Transverse colon (tissue), 3 donors: ENCODE measurements around the gene ARL6IP4.

Source experiments
- POLR2A ChIP-seq: fragments of 450-650 bp; IDR thresholded peaks from one replicate; pipeline ENCODE4 v1.6.1; 2016; ENCODE audit warnings: antibody characterized with exemption, mild to moderate bottlenecking, moderate library complexity
- TF ChIP-seq, protein P1 (sequence below), 5 experiments: fragments of 200-600 bp in 3 of 5; fragments of 450-650 bp in 2 of 5; sonication (generic) in 3 of 5; IDR thresholded peaks; 1 replicate in 2 of 5; 2 replicates in 3 of 5; pipeline ENCODE4 v1.5.1; 2016 to 2017; ENCODE audit warnings: antibody characterized with exemption in 5 of 5, inconsistent platforms in 3 of 5, mild to moderate bottlenecking in 2 of 5, moderate library complexity in 1 of 5

- no peak for TF ChIP-seq POLR2A
- TF ChIP-seq, protein P1, sequence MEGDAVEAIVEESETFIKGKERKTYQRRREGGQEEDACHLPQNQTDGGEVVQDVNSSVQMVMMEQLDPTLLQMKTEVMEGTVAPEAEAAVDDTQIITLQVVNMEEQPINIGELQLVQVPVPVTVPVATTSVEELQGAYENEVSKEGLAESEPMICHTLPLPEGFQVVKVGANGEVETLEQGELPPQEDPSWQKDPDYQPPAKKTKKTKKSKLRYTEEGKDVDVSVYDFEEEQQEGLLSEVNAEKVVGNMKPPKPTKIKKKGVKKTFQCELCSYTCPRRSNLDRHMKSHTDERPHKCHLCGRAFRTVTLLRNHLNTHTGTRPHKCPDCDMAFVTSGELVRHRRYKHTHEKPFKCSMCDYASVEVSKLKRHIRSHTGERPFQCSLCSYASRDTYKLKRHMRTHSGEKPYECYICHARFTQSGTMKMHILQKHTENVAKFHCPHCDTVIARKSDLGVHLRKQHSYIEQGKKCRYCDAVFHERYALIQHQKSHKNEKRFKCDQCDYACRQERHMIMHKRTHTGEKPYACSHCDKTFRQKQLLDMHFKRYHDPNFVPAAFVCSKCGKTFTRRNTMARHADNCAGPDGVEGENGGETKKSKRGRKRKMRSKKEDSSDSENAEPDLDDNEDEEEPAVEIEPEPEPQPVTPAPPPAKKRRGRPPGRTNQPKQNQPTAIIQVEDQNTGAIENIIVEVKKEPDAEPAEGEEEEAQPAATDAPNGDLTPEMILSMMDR (IDR thresholded peaks at IDR 0.05), result no peak
Observed at GRCh38 chr12:123024819-123025391, 44.4 kb downstream of the ARL6IP4 start.
